GM19193 (cell line): ENCODE results near the gene BRF1.
A peak's percentile ranks its signal among the peaks of the same experiment; 100 is the strongest.

Experiments
- POLR2A ChIP-seq: IDR thresholded peaks from 4 replicates; pipeline ENCODE4 v1.6.1; 2011; ENCODE audit not compliant: insufficient read depth, insufficient read length; ENCODE audit errors: extremely low read depth

The BRF1 gene

GRCh38 chr14:105251920-105252319, 48.9 kb downstream of the BRF1 start:
- no peak for TF ChIP-seq POLR2A

GRCh38 chr14:105250986-105251385, 49.8 kb downstream of the BRF1 start:
- no peak for TF ChIP-seq POLR2A

- TF ChIP-seq POLR2A = no peak
Observed at GRCh38 chr14:105250008-105250366, 50.8 kb downstream of the BRF1 start.

GRCh38 chr14:105249182-105250007, 51.4 kb downstream of the BRF1 start:
- TF ChIP-seq POLR2A = no peak

- peak; percentile 52 for TF ChIP-seq POLR2A
Observed at GRCh38 chr14:105248368-105249181, 52.2 kb downstream of the BRF1 start, which contains the start of gene BTBD6. BTBD6 (plus strand) TSS chr14:105248533; CDS start chr14:105248712, 179 bp downstream.

GRCh38 chr14:105247715-105248367, 53.0 kb downstream of the BRF1 start:
- no peak for TF ChIP-seq POLR2A

- no peak for TF ChIP-seq POLR2A
Observed at GRCh38 chr14:105247026-105247425, 53.8 kb downstream of the BRF1 start.

- TF ChIP-seq POLR2A = no peak
Observed at GRCh38 chr14:105244334-105244733, 56.5 kb downstream of the BRF1 start.

- no peak for TF ChIP-seq POLR2A
Observed at GRCh38 chr14:105241641-105242040, 59.2 kb downstream of the BRF1 start.

GRCh38 chr14:105240811-105241576, 59.8 kb downstream of the BRF1 start:
- TF ChIP-seq POLR2A = no peak

GRCh38 chr14:105229099-105229655, 71.6 kb downstream of the BRF1 start:
- TF ChIP-seq POLR2A = no peak

GRCh38 chr14:105228562-105228961, 72.2 kb downstream of the BRF1 start:
- no peak for TF ChIP-seq POLR2A

GRCh38 chr14:105227346-105227745, 73.5 kb downstream of the BRF1 start:
- no peak for TF ChIP-seq POLR2A

GRCh38 chr14:105226198-105226597, 74.6 kb downstream of the BRF1 start:
- TF ChIP-seq POLR2A = no peak
